ENCODE measurements around the gene PRKCA. TPM values are rescaled to one million over a fixed set of nuclear protein-coding genes. Genes with fewer than 3 reads are reported as not detected.

PRKCA gene
- total RNA-seq, 1 donor from 2014 or later, result 4.3 TPM

GRCh38 chr17:66514227-66514806 lies 211.9 kb downstream of the PRKCA start:
- DNase-seq (ENCODE audit: low spot score), result no peak

- no peak for DNase-seq (ENCODE audit: low spot score)
Measured at GRCh38 chr17:66515974-66516373, 213.6 kb downstream of the PRKCA start.

- DNase-seq (ENCODE audit: low spot score), result no peak
Measured at GRCh38 chr17:66517336-66518009, 215.1 kb downstream of the PRKCA start.

- no peak for DNase-seq (ENCODE audit: low spot score)
Measured at GRCh38 chr17:66518108-66518507, 215.7 kb downstream of the PRKCA start.

- DNase-seq (ENCODE audit: low spot score), result no peak
Measured at GRCh38 chr17:66518677-66519076, 216.3 kb downstream of the PRKCA start.

GRCh38 chr17:66519154-66519553 lies 216.7 kb downstream of the PRKCA start:
- DNase-seq (ENCODE audit: low spot score), result no peak

GRCh38 chr17:66520999-66521398 lies 218.6 kb downstream of the PRKCA start:
- peak; percentile 51 for DNase-seq (ENCODE audit: low spot score)

- no peak for DNase-seq (ENCODE audit: low spot score)
Measured at GRCh38 chr17:66522591-66523272, 220.3 kb downstream of the PRKCA start.

- peak; percentile 54 for DNase-seq (ENCODE audit: low spot score)
Measured at GRCh38 chr17:66523378-66524200, 221.2 kb downstream of the PRKCA start.

- no peak for DNase-seq (ENCODE audit: low spot score)
Measured at GRCh38 chr17:66524877-66525276, 222.5 kb downstream of the PRKCA start.

GRCh38 chr17:66525338-66525737 lies 222.9 kb downstream of the PRKCA start:
- no peak for DNase-seq (ENCODE audit: low spot score)

GRCh38 chr17:66526827-66527226 lies 224.4 kb downstream of the PRKCA start:
- DNase-seq (ENCODE audit: low spot score), result no peak

- no peak for DNase-seq (ENCODE audit: low spot score)
Measured at GRCh38 chr17:66527335-66527734, 224.9 kb downstream of the PRKCA start.

- DNase-seq (ENCODE audit: low spot score), result peak; percentile 49
Measured at GRCh38 chr17:66531851-66532295, 229.5 kb downstream of the PRKCA start.

GRCh38 chr17:66533572-66533971 lies 231.2 kb downstream of the PRKCA start:
- peak; percentile 94 for DNase-seq (ENCODE audit: low spot score)

- no peak for DNase-seq (ENCODE audit: low spot score)
Measured at GRCh38 chr17:66533986-66534385, 231.6 kb downstream of the PRKCA start.

GRCh38 chr17:66535611-66536010 lies 233.2 kb downstream of the PRKCA start:
- DNase-seq (ENCODE audit: low spot score), result no peak

GRCh38 chr17:66537502-66537901 lies 235.1 kb downstream of the PRKCA start:
- no peak for DNase-seq (ENCODE audit: low spot score)

GRCh38 chr17:66538776-66539175 lies 236.4 kb downstream of the PRKCA start:
- peak; percentile 72 for DNase-seq (ENCODE audit: low spot score)

- peak; percentile 63 for DNase-seq (ENCODE audit: low spot score)
Measured at GRCh38 chr17:66540131-66540781, 237.8 kb downstream of the PRKCA start.

GRCh38 chr17:66541461-66542128 lies 239.2 kb downstream of the PRKCA start:
- DNase-seq (ENCODE audit: low spot score), result peak; percentile 93

All from umbilical cord (tissue), 2 donors.